Hepatocyte (in vitro differentiated cells): ENCODE results near the gene DAB1. TPM values are rescaled to one million over a fixed set of nuclear protein-coding genes. Genes with fewer than 3 reads are reported as not detected.

Experiments used
- DNase-seq: peaks from one replicate; pipeline ENCODE4 v3.0.0-alpha.2; 2016; ENCODE audit warnings: low spot score
- H2AFZ ChIP-seq: fragments of 200-600 bp; sonication (generic); 2 replicates; pipeline ENCODE4 v1.6.0; 2016; ENCODE audit warnings: antibody characterized with exemption, mild to moderate bottlenecking
- H3K27ac ChIP-seq: fragments of 200-600 bp; sonication (generic); 2 replicates; pipeline ENCODE4 v1.5.1; 2016; ENCODE audit warnings: mild to moderate bottlenecking
- H3K27me3 ChIP-seq: fragments of 200-600 bp; sonication (generic); 2 replicates; pipeline ENCODE4 v1.6.1; 2016
- H3K36me3 ChIP-seq: fragments of 200-600 bp; sonication (generic); replicated peaks from 2 replicates; pipeline ENCODE4 v1.5.1; 2016; ENCODE audit warnings: low read depth; ENCODE audit not compliant: insufficient read depth
- H3K4me1 ChIP-seq: fragments of 200-600 bp; sonication (generic); 2 replicates; pipeline ENCODE4 v1.5.1; 2016; ENCODE audit warnings: mild to moderate bottlenecking, moderate library complexity; ENCODE audit not compliant: insufficient read depth
- H3K4me2 ChIP-seq: fragments of 200-600 bp; sonication (generic); 2 replicates; pipeline ENCODE4 v1.6.0; 2016
- H3K4me3 ChIP-seq: fragments of 200-600 bp; sonication (generic); 2 replicates; pipeline ENCODE4 v1.5.1; 2016; ENCODE audit warnings: mild to moderate bottlenecking
- H3K79me2 ChIP-seq: fragments of 200-600 bp; sonication (generic); 2 replicates; pipeline ENCODE4 v1.6.0; 2017; ENCODE audit warnings: mild to moderate bottlenecking
- H3K9me2 ChIP-seq: fragments of 200-600 bp; sonication (generic); replicated peaks from 2 replicates; pipeline ENCODE4 v1.6.0; 2017; ENCODE audit warnings: mild to moderate bottlenecking; ENCODE audit not compliant: insufficient read depth
- H3K9me3 ChIP-seq: fragments of 200-600 bp; sonication (generic); 2 replicates; pipeline ENCODE4 v1.5.1; 2016; ENCODE audit warnings: low read depth, mild to moderate bottlenecking
- H4K20me1 ChIP-seq: fragments of 200-600 bp; sonication (generic); 2 replicates; pipeline ENCODE4 v1.6.0; 2016; ENCODE audit warnings: mild to moderate bottlenecking; ENCODE audit not compliant: insufficient read depth, poor library complexity, severe bottlenecking
- EZH2 ChIP-seq: fragments of 200-600 bp; sonication (generic); IDR thresholded peaks from 2 replicates; pipeline ENCODE4 v1.6.1; 2016; ENCODE audit warnings: antibody characterized with exemption, mild to moderate bottlenecking, borderline replicate concordance
- EZH2phosphoT487 ChIP-seq: fragments of 200-600 bp; sonication (generic); IDR thresholded peaks from one replicate; pipeline ENCODE4 v1.6.1; 2018; ENCODE audit warnings: antibody characterized with exemption, mild to moderate bottlenecking, low read depth, moderate library complexity; ENCODE audit not compliant: unreplicated experiment, severe bottlenecking
- WGBS: methylation state at CpG from one replicate; pipeline ENCODE4 v1.1.6; 2016; ENCODE audit warnings: low lambda C conversion rate; ENCODE audit errors: missing lambda C conversion rate; 5-methylcytosine and 5-hydroxymethylcytosine counted together
- polyA plus RNA-seq: library from polyadenylated mRNA; unstranded; fragments of >200 nt; fragmentation: Nextera tagmentation; extraction: Ambion mirVana; gene quantifications from 2 replicates; pipeline ENCODE4 v1.2.1, GENCODE V29; 2016
- total RNA-seq: library from RNA; depleted of rRNA; stranded (reverse); fragments of >200 nt; gene quantifications from 2 replicates; pipeline ENCODE4 v1.2.3, GENCODE V29; 2014
- TF ChIP-seq, protein P1 (sequence below): fragments of 200-600 bp; sonication (generic); IDR thresholded peaks from 2 replicates; pipeline ENCODE4 v1.5.1; 2016; ENCODE audit warnings: antibody characterized with exemption, mild to moderate bottlenecking; ENCODE audit not compliant: poor library complexity

DAB1 gene
- total and polyA plus RNA-seq, 2 experiments from 2014 or later = 19.5 to 37.6 TPM

DNA sequence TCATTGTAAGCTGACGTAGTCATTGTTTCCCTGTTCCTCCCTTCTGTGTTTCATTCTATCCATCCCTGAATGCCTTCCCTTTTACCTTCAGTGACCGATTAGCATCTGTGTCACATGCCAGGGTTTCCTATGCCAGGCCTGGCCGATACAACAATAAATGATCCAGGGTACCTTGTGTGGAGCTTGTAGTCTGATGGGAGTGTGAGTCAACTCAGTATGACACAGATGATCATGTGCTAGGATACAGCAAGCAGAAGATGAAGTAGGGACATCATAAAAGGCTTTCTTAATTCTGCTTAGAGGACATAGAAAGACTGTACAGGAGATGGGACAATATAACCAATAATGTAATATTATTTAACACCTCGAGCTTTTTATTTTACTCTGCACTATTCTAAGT is 294.0 kb downstream of the DAB1 start:
- H3K36me3 ChIP-seq = no peaks in the 10 kb centered on the region
- no peaks in the 10 kb centered on the region for H3K79me2 ChIP-seq
- 95% methylated on average over 4 of the region's 4 CpGs for whole genome bisulfite sequencing
- no peaks in the 10 kb centered on the region for H3K27me3 ChIP-seq
- DNase-seq = no peak
- no peak overlapping the region for H2AFZ ChIP-seq
- no peak overlapping the region for H3K4me2 ChIP-seq
- H3K4me3 ChIP-seq = no peak overlapping the region
- TF ChIP-seq, protein P1, sequence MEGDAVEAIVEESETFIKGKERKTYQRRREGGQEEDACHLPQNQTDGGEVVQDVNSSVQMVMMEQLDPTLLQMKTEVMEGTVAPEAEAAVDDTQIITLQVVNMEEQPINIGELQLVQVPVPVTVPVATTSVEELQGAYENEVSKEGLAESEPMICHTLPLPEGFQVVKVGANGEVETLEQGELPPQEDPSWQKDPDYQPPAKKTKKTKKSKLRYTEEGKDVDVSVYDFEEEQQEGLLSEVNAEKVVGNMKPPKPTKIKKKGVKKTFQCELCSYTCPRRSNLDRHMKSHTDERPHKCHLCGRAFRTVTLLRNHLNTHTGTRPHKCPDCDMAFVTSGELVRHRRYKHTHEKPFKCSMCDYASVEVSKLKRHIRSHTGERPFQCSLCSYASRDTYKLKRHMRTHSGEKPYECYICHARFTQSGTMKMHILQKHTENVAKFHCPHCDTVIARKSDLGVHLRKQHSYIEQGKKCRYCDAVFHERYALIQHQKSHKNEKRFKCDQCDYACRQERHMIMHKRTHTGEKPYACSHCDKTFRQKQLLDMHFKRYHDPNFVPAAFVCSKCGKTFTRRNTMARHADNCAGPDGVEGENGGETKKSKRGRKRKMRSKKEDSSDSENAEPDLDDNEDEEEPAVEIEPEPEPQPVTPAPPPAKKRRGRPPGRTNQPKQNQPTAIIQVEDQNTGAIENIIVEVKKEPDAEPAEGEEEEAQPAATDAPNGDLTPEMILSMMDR = no peak
- TF ChIP-seq EZH2 = no peak
- no peak for TF ChIP-seq EZH2phosphoT487
- no peaks in the 10 kb centered on the region for H3K4me1 ChIP-seq
- no peaks in the 10 kb centered on the region for H3K9me2 ChIP-seq
- no peak overlapping the region for H3K27ac ChIP-seq
- no peaks in the 10 kb centered on the region for H3K9me3 ChIP-seq
- H4K20me1 ChIP-seq = no peaks in the 10 kb centered on the region

DNA sequence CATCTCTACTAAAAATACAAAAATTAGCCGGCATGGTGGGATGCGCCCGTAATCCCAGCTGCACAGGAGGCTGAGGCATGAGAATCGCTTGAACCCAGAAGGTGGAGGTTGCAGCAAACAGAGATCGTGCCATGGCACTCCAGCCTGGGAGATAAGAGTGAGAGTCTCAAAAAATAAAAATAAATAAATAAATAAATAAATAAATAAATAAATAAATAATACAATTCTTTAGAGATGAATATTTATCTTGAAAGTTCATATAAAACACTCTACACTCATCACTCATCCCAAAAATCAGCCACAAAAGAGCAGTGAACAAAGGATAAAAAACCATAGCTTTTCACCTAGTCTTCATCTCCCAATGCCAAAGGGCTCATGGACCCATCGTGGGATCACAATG is 295.9 kb downstream of the DAB1 start:
- no peak overlapping the region for H3K27ac ChIP-seq
- H3K36me3 ChIP-seq = no peaks in the 10 kb centered on the region
- no peaks in the 10 kb centered on the region for H3K9me3 ChIP-seq
- no peak for DNase-seq
- no peaks in the 10 kb centered on the region for H3K4me1 ChIP-seq
- H2AFZ ChIP-seq = no peak overlapping the region
- WGBS = 95% methylated on average over 6 of the region's 6 CpGs
- no peak for TF ChIP-seq EZH2
- TF ChIP-seq, protein P1 = no peak
- TF ChIP-seq EZH2phosphoT487 = no peak
- H3K4me2 ChIP-seq = no peak overlapping the region
- no peaks in the 10 kb centered on the region for H3K79me2 ChIP-seq
- H3K9me2 ChIP-seq = no peaks in the 10 kb centered on the region
- no peaks in the 10 kb centered on the region for H3K27me3 ChIP-seq
- H4K20me1 ChIP-seq = no peaks in the 10 kb centered on the region
- H3K4me3 ChIP-seq = no peak overlapping the region

DNA sequence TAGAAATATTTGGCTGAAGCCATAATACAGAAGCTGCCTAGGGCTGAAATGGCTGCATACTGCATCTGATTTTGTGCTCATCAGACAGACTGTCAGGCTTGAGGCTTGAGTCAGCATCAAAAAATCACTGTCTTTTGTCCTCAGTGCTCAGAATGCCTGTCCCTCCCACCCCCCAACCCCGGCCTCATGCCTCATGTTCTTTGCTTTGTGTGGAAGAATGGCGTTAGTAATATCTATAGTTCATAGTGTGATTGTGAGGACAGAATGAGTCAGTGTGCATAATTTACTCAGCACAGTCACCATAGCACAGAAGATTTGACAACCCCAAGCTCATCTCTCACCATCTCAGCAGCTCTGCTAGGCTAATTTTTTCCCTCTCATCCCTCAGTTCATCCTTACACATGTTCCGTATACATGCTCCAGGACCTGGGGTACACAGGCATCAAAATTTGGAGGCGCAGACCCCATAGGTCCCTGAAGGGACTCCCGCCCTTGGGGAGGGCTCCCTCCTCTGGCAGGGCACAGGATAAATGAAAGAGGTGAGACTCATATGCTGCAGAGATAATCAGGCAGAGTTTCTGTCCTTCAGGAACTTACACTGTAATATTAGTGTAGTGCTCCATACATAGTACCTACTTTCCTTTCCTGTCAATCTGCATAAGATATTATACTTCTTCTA is 299.0 kb downstream of the DAB1 start:
- H3K79me2 ChIP-seq = no peaks in the 10 kb centered on the region
- no peak overlapping the region for H3K27ac ChIP-seq
- H2AFZ ChIP-seq = no peak overlapping the region
- H3K4me3 ChIP-seq = no peak overlapping the region
- no peaks in the 10 kb centered on the region for H3K27me3 ChIP-seq
- no peaks in the 10 kb centered on the region for H3K9me2 ChIP-seq
- H4K20me1 ChIP-seq = no peaks in the 10 kb centered on the region
- WGBS = 88% methylated on average over 5 of the region's 5 CpGs
- H3K4me2 ChIP-seq = no peak overlapping the region
- H3K36me3 ChIP-seq = no peaks in the 10 kb centered on the region
- H3K4me1 ChIP-seq = no peaks in the 10 kb centered on the region
- DNase-seq = no peak
- no peaks in the 10 kb centered on the region for H3K9me3 ChIP-seq
- TF ChIP-seq EZH2 (no peak), EZH2phosphoT487 (no peak)
- TF ChIP-seq, protein P1 = no peak

DNA sequence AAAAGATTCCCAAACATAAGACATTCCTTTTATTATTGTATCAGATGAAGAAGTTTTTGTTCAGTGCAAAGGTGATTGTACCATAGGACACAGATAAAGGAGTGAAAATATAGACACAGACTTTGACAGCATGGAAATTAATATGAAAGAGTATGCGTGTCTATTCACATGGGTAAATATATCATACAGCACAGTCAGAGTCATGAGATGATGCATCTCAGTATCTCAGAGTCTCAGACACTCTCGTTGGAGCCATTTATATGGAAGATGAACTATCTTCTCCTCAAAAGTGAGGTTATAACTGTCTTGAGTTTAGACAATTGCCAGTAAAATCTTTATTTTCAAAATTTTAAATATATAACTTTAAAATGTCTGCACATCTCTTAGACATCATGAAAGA is 299.7 kb downstream of the DAB1 start:
- Histone ChIP-seq H3K9me2 (no peaks in the 10 kb centered on the region), H3K79me2 (no peaks in the 10 kb centered on the region), H3K9me3 (no peaks in the 10 kb centered on the region), H3K4me1 (peaks cover 3% of the 10 kb centered on the region), H3K36me3 (no peaks in the 10 kb centered on the region), H2AFZ (no peak overlapping the region), H3K27ac (no peak overlapping the region), H3K4me3 (no peak overlapping the region), H4K20me1 (no peaks in the 10 kb centered on the region), H3K4me2 (no peak overlapping the region), H3K27me3 (no peaks in the 10 kb centered on the region)
- 88% methylated on average over 2 of the region's 2 CpGs for WGBS
- no peak for DNase-seq
- TF ChIP-seq EZH2phosphoT487 (no peak), EZH2 (no peak)
- TF ChIP-seq, protein P1 = no peak
